ENCODE measurements around the gene TTLL5. TPM values are rescaled to one million over a fixed set of nuclear protein-coding genes. Genes with fewer than 3 reads are reported as not detected.

Gene TTLL5
- total RNA-seq, 2 experiments from 2014 or later, result 27.3 to 38.6 TPM

DNA sequence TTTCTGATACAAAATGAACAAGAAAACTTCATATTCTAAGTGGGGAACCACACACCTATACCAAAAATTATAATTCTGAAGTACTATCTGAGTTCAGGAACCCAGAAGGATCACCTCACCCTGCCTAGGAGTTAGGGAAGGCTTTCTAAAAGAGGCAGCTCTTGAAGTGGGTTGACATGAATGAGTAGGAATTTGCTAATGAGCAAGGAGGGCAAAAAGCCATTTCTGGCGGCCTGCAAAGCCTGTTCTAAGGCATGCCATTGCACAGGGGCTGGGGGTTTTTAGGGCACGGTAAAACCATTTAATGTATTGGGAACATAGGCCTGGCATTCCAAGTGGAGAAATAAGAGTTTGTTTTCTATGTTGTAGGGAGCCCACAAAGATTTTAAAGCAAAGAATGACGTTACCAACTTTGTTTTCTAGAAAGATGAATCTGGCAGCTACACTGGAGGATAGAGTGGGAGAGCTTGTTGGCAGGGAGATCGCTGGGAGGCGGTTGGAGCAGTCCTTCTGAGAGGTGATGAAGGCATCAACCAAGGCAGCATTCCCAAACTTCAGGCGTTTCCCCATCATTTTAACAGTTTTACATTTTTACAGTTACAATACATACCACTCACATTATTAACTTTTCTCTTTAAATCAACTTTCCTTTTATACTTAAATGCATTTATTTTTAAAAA, 338.6 kb downstream of the TTLL5 start:
- H3K9me3 Mint-ChIP-seq (ENCODE audit: low read depth), result peaks cover 7% of the 10 kb centered on the region
- intact Hi-C loops (cut with DNase I, micrococcal nuclease), result no loop called here
- no peak overlapping the region for H3K27ac Mint-ChIP-seq
- DNase-seq (no peak), ATAC-seq (no peak)
- ChIA-PET CTCF (no interaction called here), POLR2A (no interaction called here)
- no peaks in the 10 kb centered on the region for H3K4me1 Mint-ChIP-seq
- no peaks in the 10 kb centered on the region for H3K27me3 Mint-ChIP-seq
- no peak overlapping the region for H3K4me3 Mint-ChIP-seq
- peaks cover 46% of the 10 kb centered on the region for H3K36me3 Mint-ChIP-seq (ENCODE audit: low read depth)

GRCh38 chr14:76002383-76002782, 341.3 kb downstream of the TTLL5 start:
- Mint-ChIP-seq H3K27ac (no peak overlapping the region), H3K4me3 (no peak overlapping the region), H3K36me3 (ENCODE audit: low read depth) (peaks cover 56% of the 10 kb centered on the region), H3K27me3 (no peaks in the 10 kb centered on the region), H3K9me3 (ENCODE audit: low read depth) (peaks cover 12% of the 10 kb centered on the region), H3K4me1 (no peaks in the 10 kb centered on the region)
- ChIA-PET CTCF (interaction anchor here (1.0 kb wide), 1 partner anchor 18 kb away, joined by 3 read pairs; no protein-coding TSS in a partner anchor), POLR2A (no interaction called here)
- intact Hi-C loops (cut with DNase I, micrococcal nuclease), result no loop called here
- ATAC-seq, result no peak
- DNase-seq, result no peak

Other genes starting within 250 kb of the TTLL5 start
- 1 to 10 TPM; 2.4 to 2.6 TPM for gene JDP2, start 233.2 kb upstream of the TTLL5 start, total RNA-seq
- 100 to 1,000 TPM; 165 to 187 TPM for gene BATF, start 138.8 kb upstream of the TTLL5 start, total RNA-seq
- 1 to 10 TPM; 2.2 to 3.2 TPM for gene FLVCR2, start 82.6 kb upstream of the TTLL5 start, total RNA-seq
- gene ERG28, start 370 bp upstream of the TTLL5 start, total RNA-seq, result 10 to 100 TPM; 19.1 to 23.7 TPM

Measured in activated CD4-positive, alpha-beta T cell treated with anti-CD3 and anti-CD28 coated beads for 36 hours (primary cell).